H7 (cell line): ENCODE data around the gene GMNC. TPM values are rescaled to one million over a fixed set of nuclear protein-coding genes. Genes with fewer than 3 reads are reported as not detected.

Source experiments
- DNase-seq: peaks from one replicate; pipeline ENCODE4 v3.0.0; 2012
- H3K27me3 ChIP-seq: 2 replicates; pipeline ENCODE4 v1.6.0; 2011; ENCODE audit warnings: mild to moderate bottlenecking, low read length; ENCODE audit not compliant: control insufficient read depth, insufficient read depth
- H3K36me3 ChIP-seq: replicated peaks from 2 replicates; pipeline ENCODE4 v1.5.1; 2011; ENCODE audit warnings: low read length; ENCODE audit not compliant: control insufficient read depth, insufficient read depth
- H3K4me3 ChIP-seq: 2 replicates; pipeline ENCODE4 v1.5.1; 2011; ENCODE audit warnings: low read depth, mild to moderate bottlenecking, control low read depth, low read length, moderate library complexity; ENCODE audit not compliant: insufficient read depth
- total RNA-seq: library from RNA; depleted of rRNA; stranded (reverse); fragments of >200 nt; shearing (Covaris generic); gene quantifications from 2 replicates; pipeline ENCODE4 v1.2.3, GENCODE V29; 2014

Gene GMNC
- total RNA-seq, 1 experiment from 2014 or later, result 0.07 TPM

DNA sequence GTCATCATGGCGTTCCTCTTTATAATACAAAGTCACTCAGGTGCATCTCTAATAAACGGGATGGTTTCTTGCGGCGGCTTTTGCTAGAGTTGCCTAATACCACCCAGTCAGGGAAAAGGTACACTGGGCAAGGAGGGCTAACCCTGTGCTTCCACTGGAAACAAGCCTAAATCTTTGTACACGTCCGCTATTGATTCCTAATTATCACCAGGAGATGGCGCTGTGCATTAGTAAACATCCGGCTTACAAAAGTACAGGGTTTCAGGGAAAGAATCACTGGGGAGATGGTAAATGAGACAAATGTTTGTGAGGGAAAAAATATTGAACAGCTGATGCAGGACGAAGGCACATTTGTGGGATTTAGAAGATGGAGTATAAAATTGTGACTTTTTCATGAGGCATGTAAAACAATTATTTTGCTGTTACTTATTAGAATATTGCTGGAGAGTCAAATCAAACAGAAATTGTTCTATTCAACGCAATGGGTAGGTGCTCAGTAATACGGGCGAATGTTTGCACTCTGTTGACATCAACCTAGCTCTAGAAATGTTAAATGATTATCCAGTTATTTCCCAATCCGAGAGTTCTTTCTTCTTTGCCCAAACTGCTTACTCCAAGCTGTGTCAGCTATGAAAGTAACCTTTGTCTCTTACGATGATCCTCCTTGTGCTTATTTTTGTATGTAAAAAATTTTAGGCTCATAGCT lies 50.6 kb downstream of the GMNC start:
- Histone ChIP-seq H3K36me3 (no peaks in the 10 kb centered on the region), H3K4me3 (no peak overlapping the region), H3K27me3 (no peaks in the 10 kb centered on the region; the same call in 1 of the 2 replicates)
- DNase-seq, result peak; percentile 2

DNA sequence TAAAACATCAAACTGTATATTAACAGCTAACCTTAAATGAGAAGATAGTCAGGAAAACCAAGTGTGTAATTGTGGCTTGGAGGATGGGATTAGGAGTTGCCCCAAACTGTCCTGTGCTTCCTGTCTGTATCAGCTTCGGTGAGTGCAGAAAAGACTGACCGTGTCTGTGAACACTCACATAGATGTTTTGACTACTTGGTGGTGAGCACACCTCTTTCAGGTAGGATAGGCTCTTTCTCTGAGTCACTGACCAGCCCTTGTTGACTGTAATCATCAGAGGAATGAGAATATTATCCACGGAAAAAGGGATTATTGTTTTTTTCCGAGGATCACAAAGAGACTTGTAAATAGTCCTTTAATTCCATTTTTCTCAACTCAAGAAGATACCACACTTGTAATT lies 51.5 kb downstream of the GMNC start:
- no peak for DNase-seq
- H3K36me3 ChIP-seq, result no peaks in the 10 kb centered on the region
- no peak overlapping the region for H3K4me3 ChIP-seq
- H3K27me3 ChIP-seq, result no peaks in the 10 kb centered on the region; the same call in 1 of the 2 replicates

- Histone ChIP-seq H3K27me3 (no peaks in the 10 kb centered on the region; the same call in 1 of the 2 replicates), H3K36me3 (no peaks in the 10 kb centered on the region), H3K4me3 (no peak overlapping the region)
- no peak for DNase-seq
These were observed 53.1 kb downstream of the GMNC start for GRCh38 chr3:190809351-190809750.

DNA sequence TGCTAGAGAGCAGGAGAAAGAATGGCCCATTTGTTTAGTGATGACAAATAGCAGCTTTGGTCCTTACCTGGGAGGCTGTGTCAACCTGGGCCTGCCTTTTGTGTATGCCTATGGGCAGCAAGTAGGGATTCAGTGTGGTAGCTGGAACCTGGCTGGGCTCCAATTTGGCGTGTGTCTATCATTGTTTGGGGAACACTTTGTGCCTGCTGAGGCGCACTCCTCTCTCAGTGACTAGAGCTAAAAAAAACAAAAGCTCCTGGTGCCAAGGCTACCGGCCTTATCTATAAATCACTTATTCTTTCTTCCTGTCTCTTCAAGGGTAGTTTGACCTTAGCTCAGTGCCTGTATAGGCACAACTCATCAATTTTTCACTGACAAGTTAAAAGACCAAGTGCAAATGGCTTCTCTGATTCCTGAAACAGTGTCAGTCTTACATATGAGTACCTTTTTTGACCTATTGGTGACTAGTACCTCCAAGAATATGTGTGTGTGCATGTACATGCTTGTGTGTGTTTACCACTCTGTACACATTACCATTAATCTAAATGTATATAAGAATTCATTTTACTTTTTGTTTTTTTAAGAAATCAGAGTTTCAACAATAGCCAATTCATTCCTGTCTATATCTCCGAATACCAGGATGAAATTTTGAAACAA lies 54.6 kb downstream of the GMNC start:
- H3K36me3 ChIP-seq, result no peaks in the 10 kb centered on the region
- no peaks in the 10 kb centered on the region for H3K27me3 ChIP-seq
- no peak overlapping the region for H3K4me3 ChIP-seq
- DNase-seq, result no peak
